GM19372 (cell line): ENCODE data around the gene OR51L1.

Source experiments
- ATAC-seq: cut with Tn5 transposase; IDR thresholded peaks from one replicate; pipeline ENCODE4 v1.9.1; 2021; ENCODE audit warnings: mild to moderate bottlenecking, low read depth, moderate library complexity; ENCODE audit not compliant: unreplicated experiment

The OR51L1 gene

GRCh38 chr11:5046226-5046625 lies 51.6 kb downstream of the OR51L1 start, which contains the start of gene OR52J3:
TSS of gene OR52J3 (plus strand) at chr11:5046526. CDS start at chr11:5046526, 0 bp downstream.
- ATAC-seq: no peak

DNA sequence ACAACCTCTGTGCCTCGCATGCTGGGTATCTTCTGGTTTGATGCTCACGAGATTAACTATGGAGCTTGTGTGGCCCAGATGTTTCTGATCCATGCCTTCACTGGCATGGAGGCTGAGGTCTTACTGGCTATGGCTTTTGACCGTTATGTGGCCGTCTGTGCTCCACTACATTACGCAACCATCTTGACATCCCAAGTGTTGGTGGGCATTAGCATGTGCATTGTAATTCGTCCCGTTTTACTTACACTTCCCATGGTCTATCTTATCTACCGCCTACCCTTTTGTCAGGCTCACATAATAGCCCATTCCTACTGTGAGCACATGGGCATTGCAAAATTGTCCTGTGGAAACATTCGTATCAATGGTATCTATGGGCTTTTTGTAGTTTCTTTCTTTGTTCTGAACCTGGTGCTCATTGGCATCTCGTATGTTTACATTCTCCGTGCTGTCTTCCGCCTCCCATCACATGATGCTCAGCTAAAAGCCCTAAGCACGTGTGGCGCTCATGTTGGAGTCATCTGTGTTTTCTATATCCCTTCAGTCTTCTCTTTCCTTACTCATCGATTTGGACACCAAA lies 52.2 kb downstream of the OR51L1 start:
- no peak for ATAC-seq
